CD4-positive, alpha-beta memory T cell (primary cell): ENCODE measurements around the gene ACTN1. TPM values are rescaled to one million over a fixed set of nuclear protein-coding genes. Genes with fewer than 3 reads are reported as not detected.

Experiments used
- CTCF ChIA-PET: fragments of 350-600 bp; sonication (Branson Sonifier 250); formaldehyde crosslinking; loops from one replicate; lab custom pipeline; 2021; ENCODE audit warnings: inconsistent platforms; ENCODE audit not compliant: partially characterized antibody; lab: Charles Lee
- POLR2A ChIA-PET: fragments of 350-600 bp; sonication (Branson Sonifier 250); formaldehyde crosslinking; loops from one replicate; lab custom pipeline; 2021; ENCODE audit not compliant: partially characterized antibody; lab: Charles Lee
- DNase-seq, 5 donors: peaks; one replicate each; pipeline versions ENCODE4 v3.0.0 to v3.0.0-alpha.2; 2020 to 2022; ENCODE audit warnings: mixed read lengths in 1 of 5
- H3K27ac ChIP-seq: one replicate; pipeline ENCODE4 v1.7.0; 2013; ENCODE audit warnings: low read depth, low read length
- H3K27me3 ChIP-seq: 2 replicates; pipeline ENCODE4 v1.7.0; 2013; ENCODE audit warnings: mild to moderate bottlenecking, low read length, moderate library complexity; ENCODE audit not compliant: insufficient read depth
- H3K36me3 ChIP-seq: 2 replicates; pipeline ENCODE4 v1.7.0; 2013; ENCODE audit warnings: mild to moderate bottlenecking, low read length, moderate library complexity; ENCODE audit not compliant: insufficient read depth
- H3K4me1 ChIP-seq: 2 replicates; pipeline ENCODE4 v1.7.0; 2013; ENCODE audit warnings: mild to moderate bottlenecking, low read length, moderate library complexity; ENCODE audit not compliant: insufficient read depth
- H3K4me3 ChIP-seq, 2 donors: one replicate each; pipeline ENCODE4 v1.7.0; 2013; ENCODE audit warnings: low read length in 2 of 2, mild to moderate bottlenecking in 1 of 2
- H3K9me3 ChIP-seq, 2 donors: one replicate each; pipeline ENCODE4 v1.7.0; 2013; ENCODE audit warnings: low read length in 2 of 2, control low read depth in 1 of 2; ENCODE audit not compliant: control insufficient read depth in 1 of 2
- H3K27ac Mint-ChIP-seq, 7 donors: one replicate each; pipeline ENCODE4 v1.8.0; 2020 to 2021; ENCODE audit warnings: mixed read lengths in 7 of 7, mild to moderate bottlenecking in 6 of 7, inconsistent platforms in 3 of 7, moderate library complexity in 3 of 7
- H3K27me3 Mint-ChIP-seq, 2 donors: one replicate each; pipeline ENCODE4 v1.8.0; 2020 to 2021; ENCODE audit warnings: mixed read lengths in 2 of 2
- H3K36me3 Mint-ChIP-seq, 2 donors: one replicate each; pipeline ENCODE4 v1.8.0; 2020 to 2021; ENCODE audit warnings: mixed read lengths in 2 of 2, inconsistent platforms in 1 of 2, mild to moderate bottlenecking in 1 of 2
- H3K4me1 Mint-ChIP-seq, 4 donors: one replicate each; pipeline ENCODE4 v1.8.0; 2020 to 2021; ENCODE audit warnings: mixed read lengths in 4 of 4, mild to moderate bottlenecking in 1 of 4
- H3K4me3 Mint-ChIP-seq, 8 donors: one replicate each; pipeline ENCODE4 v1.8.0; 2020 to 2021; ENCODE audit warnings: mixed read lengths in 8 of 8, mild to moderate bottlenecking in 7 of 8, moderate library complexity in 6 of 8, inconsistent platforms in 3 of 8
- H3K9me3 Mint-ChIP-seq, 8 donors: one replicate each; pipeline ENCODE4 v1.8.0; 2020 to 2021; ENCODE audit warnings: mixed read lengths in 8 of 8, mild to moderate bottlenecking in 5 of 8, inconsistent platforms in 3 of 8, moderate library complexity in 1 of 8
- intact Hi-C: fragments of 100-400 bp; cut with micrococcal nuclease; formaldehyde crosslinking; loops from one replicate; pipeline ENCODE4 v1.15.1; 2023
- polyA plus RNA-seq, 2 donors: library from polyadenylated mRNA; unstranded; fragments of 300-500 nt; fragmentation: Illumina TruSeq; gene quantifications; one replicate each; pipeline ENCODE4 v1.2.3, GENCODE V29; 2021
- total RNA-seq, 2 experiments: library from RNA; stranded (reverse); gene quantifications; one replicate each; pipeline ENCODE4 v1.2.3, GENCODE V29; 2021

Gene ACTN1
- total and polyA plus RNA-seq, 4 experiments from 2014 or later: 33.6 to 75.1 (median 67.0) TPM

GRCh38 chr14:68971411-68972035, 7.6 kb downstream of the ACTN1 start:
- POLR2A ChIA-PET: no interaction called here
- Histone ChIP-seq H3K27ac (peak overlapping the region; percentile 4), H3K9me3 (no peaks in the 10 kb centered on the region), H3K27me3 (no peaks in the 10 kb centered on the region), H3K4me1 (peaks cover 74% of the 10 kb centered on the region), H3K4me3 (no peak overlapping the region), H3K36me3 (no peaks in the 10 kb centered on the region)
- Mint-ChIP-seq H3K27ac (peak overlapping the region; percentile 96 to 99 (median 98)), H3K9me3 (peaks cover 0 to 5% (median 0%) of the 10 kb centered on the region in 8 donors), H3K27me3 (no peaks in the 10 kb centered on the region), H3K4me1 (peaks cover 52 to 94% (median 75%) of the 10 kb centered on the region in 4 donors), H3K4me3 (peak overlapping the region in 5 of 8 donors; percentile 25 to 89 (median 50)), H3K36me3 (peaks cover 10 to 30% of the 10 kb centered on the region in 2 donors)
- CTCF ChIA-PET: no interaction called here
- no peak for DNase-seq
- intact Hi-C loops: no loop called here

DNA sequence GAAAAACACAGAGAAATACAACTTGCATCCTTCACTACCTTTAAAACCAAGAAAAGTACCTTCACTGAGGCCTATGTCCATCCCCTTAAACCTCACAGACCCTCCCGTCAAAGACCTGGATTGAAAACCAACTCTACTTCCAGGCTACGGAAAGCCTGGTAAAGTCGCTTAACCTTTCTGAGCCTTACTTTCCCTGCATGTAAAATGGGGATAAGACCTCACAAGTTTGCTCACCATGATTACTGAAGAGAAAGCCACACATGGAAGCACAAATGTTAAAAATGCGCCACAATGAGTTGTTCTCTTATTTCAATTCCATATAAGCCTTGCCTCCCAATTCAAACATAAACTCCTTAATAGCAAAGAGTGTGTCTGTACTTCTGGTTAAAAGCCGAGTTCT, 8.4 kb downstream of the ACTN1 start:
- Mint-ChIP-seq H3K9me3 (peaks cover 0 to 5% (median 0%) of the 10 kb centered on the region in 8 donors), H3K36me3 (peaks cover 10 to 30% of the 10 kb centered on the region in 2 donors), H3K27me3 (no peaks in the 10 kb centered on the region), H3K27ac (peak overlapping the region; percentile 96 to 99 (median 98)), H3K4me3 (peak overlapping the region in 7 of 8 donors; percentile 68 to 89 (median 79)), H3K4me1 (peaks cover 48 to 93% (median 67%) of the 10 kb centered on the region in 4 donors)
- H3K9me3 ChIP-seq: no peaks in the 10 kb centered on the region
- no peak for DNase-seq
- peaks cover 75% of the 10 kb centered on the region for H3K4me1 ChIP-seq
- POLR2A ChIA-PET: interaction anchor here (2.0 to 5.5 kb wide), 2 partner anchors 7 to 10 kb away, joined by 10 to 55 read pairs; no protein-coding TSS in a partner anchor
- H3K36me3 ChIP-seq: no peaks in the 10 kb centered on the region
- H3K27me3 ChIP-seq: no peaks in the 10 kb centered on the region
- intact Hi-C loops: loop anchor here (1.0 kb wide), 1 partner anchor 9 kb away; the partner anchor contains the start of gene ACTN1
- peak overlapping the region; percentile 57 for H3K27ac ChIP-seq
- CTCF ChIA-PET: interaction anchor here (0.8 to 3.2 kb wide), 2 partner anchors 7 to 60 kb away, joined by 3 to 14 read pairs; no protein-coding TSS in a partner anchor
- no peak overlapping the region for H3K4me3 ChIP-seq

DNA sequence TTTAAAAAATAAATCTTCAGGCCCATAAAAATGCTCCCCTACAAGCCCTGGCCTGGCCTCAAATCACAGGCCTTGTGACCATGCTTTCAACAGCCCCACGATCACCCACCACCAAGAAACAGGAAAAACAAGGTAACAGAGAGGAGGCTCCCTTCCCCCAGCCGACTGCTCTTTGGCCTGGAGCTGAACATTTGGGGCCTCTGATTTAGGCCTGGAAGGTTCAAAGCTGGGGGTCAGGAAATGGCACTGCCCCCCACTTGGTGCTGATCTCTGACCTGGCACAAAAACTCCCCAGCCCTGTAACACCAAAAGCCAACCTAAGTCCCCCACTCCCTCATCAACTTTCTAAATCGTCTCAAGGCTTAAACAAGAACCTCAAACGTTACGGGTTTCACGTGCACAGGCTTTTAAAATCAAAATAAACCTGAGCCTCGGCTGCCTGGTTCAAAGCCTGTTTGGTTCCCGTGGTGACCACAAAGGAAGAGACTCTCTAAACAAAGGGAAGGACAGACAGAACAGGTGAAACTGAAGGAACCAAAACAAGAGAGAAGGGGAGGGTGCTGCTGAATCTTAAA, 9.0 kb downstream of the ACTN1 start:
- intact Hi-C loops: loop anchor here (1.0 kb wide), 1 partner anchor 9 kb away; the partner anchor contains the start of gene ACTN1
- no peaks in the 10 kb centered on the region for H3K36me3 ChIP-seq

GRCh38 chr14:68969278-68970033, 9.6 kb downstream of the ACTN1 start:
- CTCF ChIA-PET: interaction anchor here (0.8 to 3.6 kb wide), 11 partner anchors 8 to 125 kb away, joined by 3 to 16 read pairs (median 5); partner anchors contain the start of gene ACTN1

More for the DNA sequence above, 9.0 kb downstream of the ACTN1 start:
- peak; percentile 63 to 80 (median 76) for DNase-seq
- H3K4me1 ChIP-seq: peaks cover 78% of the 10 kb centered on the region
- Mint-ChIP-seq H3K9me3 (peaks cover 0 to 5% (median 0%) of the 10 kb centered on the region in 8 donors), H3K36me3 (peaks cover 7 to 28% of the 10 kb centered on the region in 2 donors), H3K27ac (peak overlapping the region; percentile 96 to 99 (median 98)), H3K4me3 (peak overlapping the region; percentile 68 to 89 (median 76)), H3K4me1 (peaks cover 50 to 94% (median 68%) of the 10 kb centered on the region in 4 donors), H3K27me3 (no peaks in the 10 kb centered on the region)
- H3K4me3 ChIP-seq: no peak overlapping the region
- ChIA-PET CTCF (interaction anchor here (0.8 to 3.2 kb wide), 8 partner anchors 8 to 126 kb away, joined by 3 to 14 read pairs (median 6); partner anchors contain the start of gene ACTN1), POLR2A (interaction anchor here (1.0 to 5.5 kb wide), 6 partner anchors 7 to 46 kb away, joined by 3 to 55 read pairs (median 4); no protein-coding TSS in a partner anchor)
- H3K27me3 ChIP-seq: no peaks in the 10 kb centered on the region
- H3K9me3 ChIP-seq: no peaks in the 10 kb centered on the region
- H3K27ac ChIP-seq: peak overlapping the region; percentile 57

GRCh38 chr14:68968721-68969120, 10.4 kb downstream of the ACTN1 start:
- Mint-ChIP-seq H3K27ac (peak overlapping the region; percentile 96 to 99 (median 98)), H3K9me3 (peaks cover 0 to 5% (median 0%) of the 10 kb centered on the region in 8 donors), H3K36me3 (peaks cover 2 to 16% of the 10 kb centered on the region in 2 donors), H3K27me3 (no peaks in the 10 kb centered on the region), H3K4me3 (peak overlapping the region in 6 of 8 donors; percentile 15 to 89 (median 80)), H3K4me1 (peaks cover 45 to 92% (median 64%) of the 10 kb centered on the region in 4 donors)
- intact Hi-C loops: loop anchor here (2.0 kb wide), 1 partner anchor 58 kb away; no protein-coding TSS in a partner anchor
- CTCF ChIA-PET: interaction anchor here (0.9 to 3.6 kb wide), 9 partner anchors 9 to 124 kb away, joined by 3 to 16 read pairs (median 6); partner anchors contain the start of gene ACTN1
- DNase-seq: no peak
- POLR2A ChIA-PET: interaction anchor here (0.6 to 5.5 kb wide), 11 partner anchors 8 to 1314 kb away, joined by 3 to 55 read pairs (median 4); no protein-coding TSS in a partner anchor
- H3K9me3 ChIP-seq: no peaks in the 10 kb centered on the region
- peak overlapping the region; percentile 57 for H3K27ac ChIP-seq
- no peak overlapping the region for H3K4me3 ChIP-seq
- H3K4me1 ChIP-seq: peaks cover 81% of the 10 kb centered on the region
- no peaks in the 10 kb centered on the region for H3K36me3 ChIP-seq
- no peaks in the 10 kb centered on the region for H3K27me3 ChIP-seq

More at GRCh38 chr14:68969278-68970033, 9.6 kb downstream of the ACTN1 start:
- no peaks in the 10 kb centered on the region for H3K9me3 ChIP-seq
- Mint-ChIP-seq H3K9me3 (peaks cover 0 to 5% (median 0%) of the 10 kb centered on the region in 8 donors), H3K36me3 (peaks cover 3 to 23% of the 10 kb centered on the region in 2 donors), H3K4me1 (peaks cover 46 to 94% (median 65%) of the 10 kb centered on the region in 4 donors), H3K27ac (peak overlapping the region; percentile 96 to 99 (median 98)), H3K4me3 (peak overlapping the region; percentile 68 to 89 (median 76)), H3K27me3 (no peaks in the 10 kb centered on the region)
- POLR2A ChIA-PET: interaction anchor here (0.6 to 5.5 kb wide), 10 partner anchors 8 to 1314 kb away, joined by 3 to 55 read pairs (median 4); no protein-coding TSS in a partner anchor
- peak overlapping the region; percentile 57 for H3K27ac ChIP-seq
- H3K36me3 ChIP-seq: no peaks in the 10 kb centered on the region
- intact Hi-C loops: loop anchor here (1.0 to 2.0 kb wide), 2 partner anchors 10 to 59 kb away; partner anchors contain the start of gene ACTN1
- H3K4me3 ChIP-seq: no peak overlapping the region
- no peaks in the 10 kb centered on the region for H3K27me3 ChIP-seq
- DNase-seq: no peak
- H3K4me1 ChIP-seq: peaks cover 77% of the 10 kb centered on the region

GRCh38 chr14:68968051-68968450, 11.1 kb downstream of the ACTN1 start:
- ChIA-PET CTCF (interaction anchor here (0.9 to 3.6 kb wide), 7 partner anchors 10 to 58 kb away, joined by 3 to 16 read pairs (median 6); partner anchors contain the start of gene ACTN1), POLR2A (interaction anchor here (1.0 to 5.5 kb wide), 7 partner anchors 9 to 56 kb away, joined by 3 to 55 read pairs (median 5); no protein-coding TSS in a partner anchor)
- no peaks in the 10 kb centered on the region for H3K27me3 ChIP-seq
- Mint-ChIP-seq H3K4me3 (peak overlapping the region; percentile 75 to 89 (median 82)), H3K9me3 (no peaks in the 10 kb centered on the region), H3K36me3 (peaks cover 2 to 10% of the 10 kb centered on the region in 2 donors), H3K27me3 (no peaks in the 10 kb centered on the region), H3K27ac (peak overlapping the region; percentile 96 to 99 (median 98)), H3K4me1 (peaks cover 45 to 94% (median 65%) of the 10 kb centered on the region in 4 donors)
- no peaks in the 10 kb centered on the region for H3K36me3 ChIP-seq
- peaks cover 81% of the 10 kb centered on the region for H3K4me1 ChIP-seq
- intact Hi-C loops: loop anchor here (2.0 kb wide), 1 partner anchor 57 kb away; no protein-coding TSS in a partner anchor
- DNase-seq: peak; percentile 80 to 84 (median 81)
- H3K27ac ChIP-seq: peak overlapping the region; percentile 57
- H3K9me3 ChIP-seq: no peaks in the 10 kb centered on the region
- peak overlapping the region in 1 of 2 donors; percentile 27 for H3K4me3 ChIP-seq
